Thoracic aorta (tissue), 2 donors: Measurements from ENCODE around the gene TMX3. TPM values are rescaled to one million over a fixed set of nuclear protein-coding genes. Genes with fewer than 3 reads are reported as not detected.

ENCODE experiments used
- ATAC-seq: fragments of 150-250 bp; one replicate; pipeline ENCODE4 v1.8.0; 2017; ENCODE audit warnings: low read depth; ENCODE audit not compliant: insufficient number of reproducible peaks, low FRiP score
- DNase-seq: peaks from one replicate; pipeline ENCODE4 v3.0.0-alpha.2; 2020; ENCODE audit warnings: low spot score
- H3K27ac ChIP-seq, 2 donors: fragments of 200-600 bp; sonication (generic); 1 replicate in 1 of 2; 2 replicates in 1 of 2; pipeline ENCODE4 v1.5.1; 2016; ENCODE audit warnings: mild to moderate bottlenecking in 2 of 2, moderate library complexity in 2 of 2
- H3K27me3 ChIP-seq: fragments of 200-600 bp; sonication (generic); replicated peaks from 2 replicates; pipeline ENCODE4 v1.6.0; 2016; ENCODE audit warnings: mild to moderate bottlenecking; ENCODE audit not compliant: insufficient read depth
- H3K36me3 ChIP-seq: fragments of 200-600 bp; sonication (generic); one replicate; pipeline ENCODE4 v1.5.1; 2016
- H3K4me1 ChIP-seq, 2 donors: fragments of 200-600 bp; sonication (generic); 1 replicate in 1 of 2; 2 replicates in 1 of 2; pipeline versions ENCODE4 v1.5.1 to v1.6.0; 2016; ENCODE audit warnings: low read depth in 2 of 2, mild to moderate bottlenecking in 1 of 2; ENCODE audit not compliant: control insufficient read depth in 1 of 2
- H3K4me3 ChIP-seq: fragments of 200-600 bp; sonication (generic); 2 replicates; pipeline ENCODE4 v1.5.1; 2016; ENCODE audit warnings: mild to moderate bottlenecking
- H3K9me3 ChIP-seq: fragments of 200-600 bp; sonication (generic); 2 replicates; pipeline ENCODE4 v1.5.1; 2016
- total RNA-seq, 2 donors: library from RNA; depleted of rRNA; stranded (reverse); fragments of >200 nt; gene quantifications; one replicate each; pipeline versions ENCODE4 v1.1.0 to v1.2.3, GENCODE V29; 2016
- TF ChIP-seq, protein P1 (sequence below): fragments of 200-600 bp; sonication (generic); IDR thresholded peaks from one replicate; pipeline ENCODE4 v1.5.1; 2019; ENCODE audit warnings: antibody characterized with exemption

TMX3 gene
- total RNA-seq, 2 donors from 2014 or later = 41.3 to 57.4 TPM

DNA sequence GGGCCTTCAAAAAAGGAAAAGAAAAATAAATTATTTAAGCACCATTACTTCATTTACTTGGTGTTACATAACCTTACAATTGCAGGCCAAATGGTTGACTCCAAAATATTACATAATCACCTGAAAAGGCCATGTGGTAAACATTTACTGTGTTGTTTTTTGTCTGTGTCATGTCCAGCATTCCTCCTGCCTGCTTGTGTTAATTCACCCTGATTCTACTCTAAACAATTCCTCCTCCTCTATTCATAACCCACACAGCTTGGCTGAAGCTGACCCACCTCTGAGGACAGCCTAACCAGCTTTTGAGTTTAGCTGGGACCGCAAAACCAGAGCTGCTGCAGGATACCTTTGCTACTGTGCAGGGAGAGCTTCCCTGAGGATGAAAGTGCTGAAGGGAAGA, 35.4 kb downstream of the TMX3 start:
- DNase-seq = no peak
- peaks cover 12% of the 10 kb centered on the region for H3K36me3 ChIP-seq
- no peaks in the 10 kb centered on the region for H3K4me1 ChIP-seq
- ATAC-seq = no peak
- no peak overlapping the region for H3K27ac ChIP-seq
- TF ChIP-seq, protein P1, sequence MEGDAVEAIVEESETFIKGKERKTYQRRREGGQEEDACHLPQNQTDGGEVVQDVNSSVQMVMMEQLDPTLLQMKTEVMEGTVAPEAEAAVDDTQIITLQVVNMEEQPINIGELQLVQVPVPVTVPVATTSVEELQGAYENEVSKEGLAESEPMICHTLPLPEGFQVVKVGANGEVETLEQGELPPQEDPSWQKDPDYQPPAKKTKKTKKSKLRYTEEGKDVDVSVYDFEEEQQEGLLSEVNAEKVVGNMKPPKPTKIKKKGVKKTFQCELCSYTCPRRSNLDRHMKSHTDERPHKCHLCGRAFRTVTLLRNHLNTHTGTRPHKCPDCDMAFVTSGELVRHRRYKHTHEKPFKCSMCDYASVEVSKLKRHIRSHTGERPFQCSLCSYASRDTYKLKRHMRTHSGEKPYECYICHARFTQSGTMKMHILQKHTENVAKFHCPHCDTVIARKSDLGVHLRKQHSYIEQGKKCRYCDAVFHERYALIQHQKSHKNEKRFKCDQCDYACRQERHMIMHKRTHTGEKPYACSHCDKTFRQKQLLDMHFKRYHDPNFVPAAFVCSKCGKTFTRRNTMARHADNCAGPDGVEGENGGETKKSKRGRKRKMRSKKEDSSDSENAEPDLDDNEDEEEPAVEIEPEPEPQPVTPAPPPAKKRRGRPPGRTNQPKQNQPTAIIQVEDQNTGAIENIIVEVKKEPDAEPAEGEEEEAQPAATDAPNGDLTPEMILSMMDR = no peak
- no peaks in the 10 kb centered on the region for H3K27me3 ChIP-seq
- H3K4me3 ChIP-seq = no peak overlapping the region
- H3K9me3 ChIP-seq = no peaks in the 10 kb centered on the region

DNA sequence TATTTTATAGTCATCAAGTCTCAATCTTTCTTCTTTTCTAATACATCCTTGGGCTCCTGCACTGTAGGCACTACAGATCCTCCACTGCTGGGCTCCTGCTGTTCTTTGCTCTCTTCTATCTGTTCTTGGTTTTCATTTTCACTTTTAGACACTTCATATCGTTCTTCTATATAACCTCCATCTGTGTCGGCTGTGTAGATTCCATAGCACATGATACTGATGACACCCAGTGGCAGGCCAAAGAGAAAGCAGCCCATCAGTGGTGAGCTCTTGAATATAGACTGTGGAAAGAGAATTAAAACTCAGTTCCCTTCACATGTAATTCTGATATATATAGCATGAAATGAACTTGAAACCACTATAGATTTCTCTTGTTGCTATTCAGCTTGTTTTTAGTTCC, 38.0 kb downstream of the TMX3 start:
- peaks cover 12% of the 10 kb centered on the region for H3K36me3 ChIP-seq
- TF ChIP-seq, protein P1 = no peak
- ATAC-seq (no peak), DNase-seq (no peak)
- no peaks in the 10 kb centered on the region for H3K9me3 ChIP-seq
- H3K27ac ChIP-seq = no peak overlapping the region
- no peaks in the 10 kb centered on the region for H3K4me1 ChIP-seq
- no peaks in the 10 kb centered on the region for H3K27me3 ChIP-seq
- H3K4me3 ChIP-seq = no peak overlapping the region

DNA sequence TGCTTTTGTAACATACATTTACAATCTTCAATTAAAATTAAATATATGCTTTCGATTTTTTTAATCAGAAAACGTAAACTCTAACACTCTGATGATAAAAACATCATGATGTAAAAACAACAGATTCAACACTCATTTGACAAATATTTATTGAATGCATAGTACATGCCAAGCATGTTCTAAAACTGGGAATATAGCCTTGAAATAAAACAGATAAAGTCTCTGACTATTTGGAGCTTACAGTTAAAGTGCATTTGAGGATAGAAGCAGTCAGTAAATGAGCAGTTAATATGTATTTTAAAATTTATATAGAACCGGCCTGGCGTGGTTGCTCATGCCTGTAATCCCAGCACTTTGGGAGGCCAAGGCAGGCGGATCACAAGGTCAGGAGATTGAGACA, 47.8 kb downstream of the TMX3 start:
- H3K27ac ChIP-seq = no peak overlapping the region
- no peak for ATAC-seq
- H3K4me1 ChIP-seq = peaks cover 6 to 15% of the 10 kb centered on the region in 2 donors
- no peak for DNase-seq
- no peak overlapping the region for H3K4me3 ChIP-seq
- H3K9me3 ChIP-seq = no peaks in the 10 kb centered on the region
- H3K36me3 ChIP-seq = no peaks in the 10 kb centered on the region
- no peaks in the 10 kb centered on the region for H3K27me3 ChIP-seq
- TF ChIP-seq, protein P1 = no peak

DNA sequence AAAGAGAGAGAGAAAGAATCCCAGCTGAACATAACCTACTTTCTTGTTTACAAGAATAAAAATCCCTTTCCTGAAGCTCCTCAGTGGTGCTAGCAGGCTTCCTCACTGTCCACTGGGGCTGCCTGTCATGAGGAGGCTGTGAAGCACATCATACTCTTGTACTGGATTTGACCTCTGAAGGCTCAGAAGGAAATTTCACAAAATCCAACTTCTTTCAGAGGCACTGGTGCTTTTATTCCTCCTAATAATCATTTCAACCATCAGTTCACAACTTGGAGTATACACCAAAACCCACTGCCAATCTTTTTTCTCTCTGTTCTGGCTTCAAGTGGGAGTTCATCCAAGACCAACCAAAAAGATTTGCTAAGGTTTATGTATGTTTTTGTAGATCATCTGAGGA, 48.5 kb downstream of the TMX3 start:
- TF ChIP-seq, protein P1 = no peak
- no peaks in the 10 kb centered on the region for H3K9me3 ChIP-seq
- ATAC-seq (no peak), DNase-seq (no peak)
- H3K27me3 ChIP-seq = no peaks in the 10 kb centered on the region
- no peak overlapping the region for H3K4me3 ChIP-seq
- H3K4me1 ChIP-seq = peaks cover 6 to 15% of the 10 kb centered on the region in 2 donors
- no peaks in the 10 kb centered on the region for H3K36me3 ChIP-seq
- H3K27ac ChIP-seq = no peak overlapping the region

DNA sequence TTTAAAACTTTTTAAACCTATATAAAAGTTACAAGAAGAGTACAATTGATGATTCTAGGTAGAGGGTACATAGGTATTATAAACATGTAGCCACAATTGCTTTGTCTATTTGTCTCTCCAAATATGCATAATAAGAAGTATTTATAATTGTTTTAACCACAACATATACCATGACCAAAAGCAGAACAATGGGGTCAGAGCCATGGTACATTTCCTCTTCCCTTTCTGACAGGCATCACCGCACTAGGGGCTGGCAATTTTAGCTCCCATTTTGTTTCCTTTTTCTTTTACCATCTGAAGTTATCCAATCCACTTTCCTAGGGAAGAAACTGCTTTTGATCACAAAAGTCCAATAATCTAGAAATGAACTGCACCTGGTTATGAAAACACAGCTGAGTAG, 49.3 kb downstream of the TMX3 start:
- H3K4me3 ChIP-seq = no peak overlapping the region
- TF ChIP-seq, protein P1 = no peak
- H3K4me1 ChIP-seq = peaks cover 6 to 15% of the 10 kb centered on the region in 2 donors
- no peaks in the 10 kb centered on the region for H3K27me3 ChIP-seq
- ATAC-seq = no peak
- no peaks in the 10 kb centered on the region for H3K36me3 ChIP-seq
- no peaks in the 10 kb centered on the region for H3K9me3 ChIP-seq
- DNase-seq = no peak
- no peak overlapping the region for H3K27ac ChIP-seq
